CD4-positive, alpha-beta T cell treated with Interleukin-10 for 1 hour (primary cell): ENCODE results near the gene SLC8A2.
"Not testable (repeated sequence)": the region's sequence is repeated elsewhere in the genome, so short reads cannot be mapped to it uniquely, and the experiment has no call there.

ENCODE experiments used
- DNase-seq: peaks from one replicate; pipeline ENCODE4 v3.0.0-alpha.2; 2020

Gene SLC8A2

GRCh38 chr19:47423203-47423882 lies 48.4 kb downstream of the SLC8A2 start:
- DNase-seq: no peak

- no peak for DNase-seq
Observed at GRCh38 chr19:47422417-47423163, 49.1 kb downstream of the SLC8A2 start.

DNA sequence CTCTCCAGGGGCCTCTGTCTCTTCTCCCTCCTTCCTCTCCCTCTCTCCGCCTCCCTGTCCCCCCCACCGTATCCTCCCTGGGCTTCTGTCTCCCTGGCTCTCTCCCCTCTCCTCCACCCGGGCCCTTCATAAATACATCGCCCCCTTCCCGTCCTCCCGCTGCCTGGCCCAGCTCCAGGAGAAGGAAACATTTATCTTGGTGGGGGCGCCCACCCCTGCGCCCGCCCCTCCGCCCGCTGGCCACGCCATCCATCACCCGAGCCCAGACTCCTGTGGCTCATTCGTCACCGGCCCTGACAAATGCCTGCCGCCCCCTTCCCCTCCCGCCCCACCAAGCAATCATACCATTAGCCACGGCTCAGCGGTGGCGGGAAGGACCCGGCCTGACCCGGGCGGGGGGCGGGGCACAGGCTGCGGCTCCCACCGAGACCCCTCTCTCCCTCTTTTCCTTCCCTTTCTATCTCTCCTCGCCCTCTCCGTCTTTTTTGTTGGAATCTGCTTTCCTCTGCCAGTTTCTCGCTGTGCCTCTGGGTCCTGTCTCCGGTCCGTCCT lies 49.8 kb downstream of the SLC8A2 start:
- DNase-seq: no peak

- DNase-seq: no peak
Observed at GRCh38 chr19:47421244-47421786, 50.4 kb downstream of the SLC8A2 start.

GRCh38 chr19:47419789-47420188 lies 51.9 kb downstream of the SLC8A2 start:
- no peak for DNase-seq

DNA sequence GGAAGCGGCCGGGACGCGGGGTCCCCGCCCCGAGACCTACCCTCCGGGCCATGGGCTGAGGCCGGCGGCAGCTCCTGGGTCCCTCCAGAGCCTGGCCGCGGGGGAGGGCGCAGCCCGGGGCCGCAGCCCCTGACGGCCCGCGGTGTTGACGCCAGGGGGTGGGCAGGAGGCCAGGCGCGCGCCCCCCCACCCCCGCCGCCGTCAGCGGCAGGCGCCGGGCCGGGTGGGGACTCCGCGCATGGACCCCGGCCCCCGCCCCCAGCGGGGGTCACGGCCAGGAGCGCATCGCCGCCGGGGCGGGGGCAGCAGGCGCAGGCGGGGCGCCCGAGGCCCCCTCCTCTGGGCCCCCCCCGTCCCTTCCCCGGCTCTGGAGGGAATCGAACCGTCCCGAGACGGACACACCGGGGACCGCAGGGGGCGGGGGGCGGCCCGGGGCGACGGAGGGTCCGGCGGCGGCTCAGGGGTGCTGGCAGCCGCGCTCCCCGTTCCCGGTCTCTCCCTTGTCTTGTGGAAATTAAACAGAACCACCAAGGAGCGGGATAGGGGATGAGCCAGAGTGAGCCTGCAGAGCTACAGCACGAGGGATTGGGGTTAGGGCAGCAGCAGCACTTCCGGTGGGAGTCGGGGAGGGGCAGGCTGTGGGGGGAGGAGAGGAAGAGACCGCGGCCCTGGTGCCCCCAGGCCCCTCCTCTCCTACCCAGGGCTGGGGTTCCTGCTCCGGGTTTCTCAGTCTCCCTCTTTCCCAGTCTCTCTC lies 52.5 kb downstream of the SLC8A2 start, which contains the start of gene MEIS3:
Gene MEIS3 (minus strand): TSS at position 498 of the 754 bp plus-strand sequence. CDS start 446 bp downstream, at position 52.
- no peak for DNase-seq

- DNase-seq: no peak
Observed at GRCh38 chr19:47418692-47419029, 53.0 kb downstream of the SLC8A2 start.

GRCh38 chr19:47417746-47418691 lies 53.7 kb downstream of the SLC8A2 start:
- DNase-seq: no peak

- DNase-seq: no peak
Observed at GRCh38 chr19:47417107-47417745, 54.5 kb downstream of the SLC8A2 start.

DNA sequence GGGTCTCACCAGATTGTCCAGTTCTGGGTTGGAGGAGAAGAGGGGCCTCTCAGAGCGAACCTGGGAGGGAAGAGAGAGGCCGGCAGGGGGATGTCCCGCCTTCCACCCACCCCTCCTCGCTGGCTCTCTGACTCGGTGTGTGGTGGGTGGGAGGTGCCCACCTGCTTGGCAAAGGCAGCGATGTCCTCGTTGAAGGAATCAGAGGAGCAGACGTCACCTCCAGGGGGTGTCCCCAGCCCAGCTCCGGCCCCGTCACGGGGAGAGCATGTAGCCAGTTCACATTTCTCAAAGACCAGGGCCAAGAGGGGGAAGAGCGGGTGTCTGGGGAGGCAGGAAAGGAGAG lies 55.1 kb downstream of the SLC8A2 start:
- DNase-seq: no peak

GRCh38 chr19:47415953-47416642 lies 55.6 kb downstream of the SLC8A2 start:
- DNase-seq: no peak

DNA sequence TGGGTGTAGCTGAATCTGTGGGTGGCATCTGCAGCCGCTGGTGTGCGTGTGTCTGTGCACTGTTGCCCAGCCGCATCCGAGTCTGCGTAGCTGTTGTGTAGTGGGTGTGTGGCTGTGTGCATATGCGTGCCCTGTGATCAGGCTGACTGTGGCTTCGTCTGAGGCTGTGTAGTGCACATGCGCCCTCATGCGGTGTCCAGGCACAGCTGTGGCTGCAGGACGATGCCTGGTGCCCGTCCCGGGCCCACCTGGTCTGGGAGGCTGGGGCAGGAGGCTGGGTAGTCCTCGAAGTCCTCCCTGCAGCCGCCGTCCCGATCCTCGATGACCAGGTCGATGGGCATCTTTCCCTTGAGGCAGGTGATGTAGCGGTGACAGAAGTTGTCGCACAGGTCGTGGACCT lies 57.2 kb downstream of the SLC8A2 start:
- DNase-seq: no peak

DNA sequence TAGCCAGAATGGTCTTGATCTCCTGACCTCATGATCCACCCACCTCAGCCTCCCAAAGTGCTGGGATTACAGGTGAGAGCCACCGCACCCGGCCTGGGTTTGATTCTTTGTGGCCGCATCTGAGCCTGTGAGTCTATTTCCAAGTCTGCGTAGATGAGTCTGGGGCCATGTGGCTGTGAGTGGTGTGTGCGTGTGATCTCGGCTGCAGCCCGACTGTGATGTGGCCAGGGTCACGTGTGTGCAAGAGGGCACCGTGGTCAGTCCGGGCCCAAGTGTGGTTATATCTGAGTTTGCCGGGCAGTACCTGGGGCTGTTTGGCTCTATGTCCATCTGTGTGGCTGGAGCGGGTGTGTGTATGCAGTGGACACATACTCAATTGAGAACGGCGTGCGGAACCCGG lies 57.8 kb downstream of the SLC8A2 start:
- DNase-seq: no peak

- DNase-seq: not testable (repeated sequence)
Observed at GRCh38 chr19:47411696-47412095, 60.0 kb downstream of the SLC8A2 start.

GRCh38 chr19:47411101-47411500 lies 60.6 kb downstream of the SLC8A2 start:
- DNase-seq: no peak

- DNase-seq: no peak
Observed at GRCh38 chr19:47408156-47408938, 63.3 kb downstream of the SLC8A2 start.

- no peak for DNase-seq
Observed at GRCh38 chr19:47407417-47407774, 64.3 kb downstream of the SLC8A2 start.

DNA sequence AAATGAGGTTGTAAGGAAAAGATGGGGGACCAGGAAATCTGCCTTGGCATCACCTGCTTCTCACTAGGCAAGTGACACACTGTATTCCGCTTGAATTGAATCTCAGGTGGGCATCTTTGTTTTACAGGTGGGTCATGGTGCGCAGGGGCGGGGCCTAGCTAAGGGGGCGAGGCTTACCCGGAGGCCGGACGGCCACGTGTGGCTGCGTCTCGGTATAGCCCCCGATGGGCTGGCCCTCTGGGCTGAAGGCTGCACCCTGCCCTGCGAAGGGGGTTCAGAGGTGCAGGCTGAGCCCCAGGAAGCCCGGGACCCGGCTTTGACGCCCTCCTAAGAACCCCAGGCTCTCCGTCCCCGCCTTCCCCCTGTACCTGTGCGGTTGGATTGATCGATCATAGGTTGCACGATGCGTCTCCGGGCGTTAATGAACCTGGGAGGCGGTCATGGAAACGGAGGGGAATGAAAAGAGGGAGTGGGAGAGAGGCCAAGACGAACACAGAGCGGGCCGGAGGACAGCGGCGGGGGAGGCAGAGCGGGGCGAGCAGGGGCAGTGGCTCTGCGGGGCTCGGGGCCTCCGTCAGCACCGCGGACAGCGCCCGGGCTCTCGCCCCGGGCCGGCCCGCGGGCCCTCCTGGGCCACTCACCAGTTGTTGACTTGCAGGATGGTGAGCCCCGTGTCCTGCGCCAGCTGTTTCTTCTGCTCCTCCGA lies 64.8 kb downstream of the SLC8A2 start:
- DNase-seq: no peak

DNA sequence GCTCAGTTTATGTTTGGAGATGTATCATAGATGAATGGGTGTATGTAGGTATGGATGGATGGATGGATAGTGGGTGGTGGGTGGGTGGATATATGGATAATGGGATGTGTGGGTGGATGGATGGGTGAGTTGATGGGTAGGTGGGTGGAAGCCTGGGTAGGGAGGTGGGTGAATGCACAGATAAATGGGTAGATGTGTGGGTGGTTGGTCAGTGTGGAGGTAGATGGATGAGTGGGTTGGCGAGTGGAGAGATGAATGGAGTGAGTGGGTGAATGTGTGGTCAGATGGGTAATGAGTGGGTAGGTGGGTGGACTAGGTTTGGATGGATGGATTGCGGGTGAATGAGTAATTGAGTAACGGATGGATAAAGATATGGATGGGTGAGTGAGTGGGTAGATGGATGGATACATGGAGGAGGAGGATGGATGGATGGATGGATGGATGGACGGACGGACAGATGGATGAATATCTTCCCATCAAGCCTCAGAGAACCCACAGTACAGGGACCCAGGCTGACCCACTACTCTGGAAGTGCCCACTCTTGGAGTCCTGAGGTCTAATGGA lies 65.8 kb downstream of the SLC8A2 start:
- DNase-seq: no peak
